Mesenchymal stem cell (in vitro differentiated cells and primary cell): ENCODE measurements around the gene CNOT6.
A peak's percentile ranks its signal among the peaks of the same experiment; 100 is the strongest.

ENCODE experiments used
- DNase-seq: peaks from one replicate; pipeline ENCODE4 v3.0.0-alpha.2; 2013
- H2AFZ ChIP-seq: one replicate; pipeline ENCODE4 v1.6.1; 2013; ENCODE audit warnings: low read depth, mild to moderate bottlenecking, control low read depth, inconsistent platforms, low read length, moderate library complexity
- H2AK5ac ChIP-seq: 2 replicates; pipeline ENCODE4 v1.6.1; 2013; ENCODE audit warnings: low read length, moderate library complexity, mild to moderate bottlenecking, inconsistent platforms; ENCODE audit not compliant: severe bottlenecking
- H2BK120ac ChIP-seq: one replicate; pipeline ENCODE4 v1.6.1; 2013; ENCODE audit warnings: low read depth, mild to moderate bottlenecking, inconsistent platforms, low read length, moderate library complexity
- H2BK12ac ChIP-seq, 2 experiments: one replicate each; pipeline ENCODE4 v1.6.1; 2013; ENCODE audit warnings: inconsistent platforms in 2 of 2, low read length in 2 of 2, mild to moderate bottlenecking in 2 of 2, moderate library complexity in 2 of 2, control low read depth in 1 of 2
- H2BK15ac ChIP-seq: one replicate; pipeline ENCODE4 v1.6.1; 2013; ENCODE audit warnings: mild to moderate bottlenecking, low read depth, inconsistent platforms; ENCODE audit not compliant: poor library complexity, severe bottlenecking
- H2BK5ac ChIP-seq: 2 replicates; pipeline ENCODE4 v1.6.1; 2013; ENCODE audit warnings: low read depth, mild to moderate bottlenecking, low read length, control low read depth, inconsistent platforms; ENCODE audit not compliant: poor library complexity, severe bottlenecking
- H3K14ac ChIP-seq, 2 experiments: one replicate each; pipeline ENCODE4 v1.6.1; 2013; ENCODE audit warnings: inconsistent platforms in 2 of 2, low read length in 2 of 2, control low read depth in 1 of 2, mild to moderate bottlenecking in 1 of 2, moderate library complexity in 1 of 2
- H3K18ac ChIP-seq, 2 experiments: one replicate each; pipeline ENCODE4 v1.6.1; 2013; ENCODE audit warnings: inconsistent platforms in 2 of 2, low read length in 2 of 2, control low read depth in 1 of 2, low read depth in 1 of 2, mild to moderate bottlenecking in 1 of 2
- H3K23ac ChIP-seq, 2 experiments: one replicate each; pipeline ENCODE4 v1.6.1; 2013; ENCODE audit warnings: inconsistent platforms in 2 of 2, low read length in 2 of 2, mild to moderate bottlenecking in 2 of 2, moderate library complexity in 2 of 2, control low read depth in 1 of 2
- H3K27ac ChIP-seq: 2 replicates; pipeline ENCODE4 v1.5.1; 2013; ENCODE audit warnings: mild to moderate bottlenecking, moderate library complexity, low read length, control low read depth, inconsistent platforms; ENCODE audit not compliant: poor library complexity, severe bottlenecking
- H3K27me3 ChIP-seq, 2 experiments: 2 replicates each; pipeline versions ENCODE4 v1.6.1 to v1.7.0; 2013; ENCODE audit warnings: low read length in 2 of 2, mild to moderate bottlenecking in 2 of 2, moderate library complexity in 2 of 2, control low read depth in 1 of 2, inconsistent platforms in 1 of 2; ENCODE audit not compliant: control insufficient read depth in 1 of 2, insufficient read depth in 1 of 2
- H3K36me3 ChIP-seq, 2 experiments: 2 replicates each; pipeline versions ENCODE4 v1.6.1 to v1.7.0; 2013; ENCODE audit warnings: low read length in 2 of 2, control low read depth in 1 of 2, inconsistent platforms in 1 of 2, low read depth in 1 of 2, mild to moderate bottlenecking in 1 of 2; ENCODE audit not compliant: insufficient read depth in 2 of 2, control insufficient read depth in 1 of 2
- H3K4ac ChIP-seq, 2 experiments: one replicate each; pipeline ENCODE4 v1.6.1; 2013; ENCODE audit warnings: inconsistent platforms in 2 of 2, low read length in 2 of 2, mild to moderate bottlenecking in 2 of 2, moderate library complexity in 2 of 2, control low read depth in 1 of 2, low read depth in 1 of 2
- H3K4me1 ChIP-seq: 2 replicates; pipeline ENCODE4 v1.6.1; 2013; ENCODE audit warnings: low read depth, low read length, control low read depth; ENCODE audit not compliant: control insufficient read depth, insufficient read depth
- H3K4me2 ChIP-seq: 2 replicates; pipeline ENCODE4 v1.6.1; 2013; ENCODE audit warnings: low read length, mild to moderate bottlenecking, inconsistent platforms; ENCODE audit not compliant: poor library complexity, severe bottlenecking
- H3K4me3 ChIP-seq, 2 experiments: 2 replicates each; pipeline versions ENCODE4 v1.5.1 to v1.7.0; 2013; ENCODE audit warnings: low read length in 2 of 2, mild to moderate bottlenecking in 2 of 2, control low read depth in 1 of 2, low read depth in 1 of 2; ENCODE audit not compliant: insufficient read depth in 1 of 2
- H3K79me1 ChIP-seq: replicated peaks from 2 replicates; pipeline ENCODE4 v1.6.1; 2013; ENCODE audit warnings: mild to moderate bottlenecking, control low read depth, low read length, inconsistent platforms; ENCODE audit not compliant: poor library complexity, severe bottlenecking
- H3K9ac ChIP-seq: 2 replicates; pipeline ENCODE4 v1.7.0; 2013; ENCODE audit warnings: mild to moderate bottlenecking, low read length, moderate library complexity
- H3K9me3 ChIP-seq: 2 replicates; pipeline ENCODE4 v1.7.0; 2013; ENCODE audit warnings: mild to moderate bottlenecking, low read length; ENCODE audit not compliant: control insufficient read depth
- H4K8ac ChIP-seq: one replicate; pipeline ENCODE4 v1.6.1; 2013; ENCODE audit warnings: inconsistent platforms, mild to moderate bottlenecking, low read length, moderate library complexity
- H4K91ac ChIP-seq: one replicate; pipeline ENCODE4 v1.6.1; 2013; ENCODE audit warnings: mild to moderate bottlenecking, low read length, inconsistent platforms
- WGBS: methylation state at CpG from one replicate; pipeline ENCODE4 v1.1.7; 2013; ENCODE audit warnings: mixed read lengths; 5-methylcytosine and 5-hydroxymethylcytosine counted together

Gene CNOT6

GRCh38 chr5:180487556-180487955 is 6.6 kb upstream of the CNOT6 start:
- H3K14ac ChIP-seq, result no peak overlapping the region
- no peak overlapping the region for H3K23ac ChIP-seq
- H3K27me3 ChIP-seq, result no peaks in the 10 kb centered on the region
- H2BK5ac ChIP-seq, result no peak overlapping the region
- H2AFZ ChIP-seq, result no peak overlapping the region
- H3K4me1 ChIP-seq, result peaks cover 7% of the 10 kb centered on the region
- H3K9ac ChIP-seq, result no peak overlapping the region
- no peak overlapping the region for H3K27ac ChIP-seq
- H4K91ac ChIP-seq, result no peak overlapping the region
- H2BK12ac ChIP-seq, result no peak overlapping the region
- H3K4ac ChIP-seq, result no peak overlapping the region
- H3K18ac ChIP-seq, result no peak overlapping the region
- DNase-seq, result no peak
- no peak overlapping the region for H2BK120ac ChIP-seq
- H4K8ac ChIP-seq, result no peak overlapping the region
- no peaks in the 10 kb centered on the region for H3K9me3 ChIP-seq
- no peak overlapping the region for H3K4me3 ChIP-seq
- H2BK15ac ChIP-seq, result no peak overlapping the region
- H2AK5ac ChIP-seq, result no peak overlapping the region
- H3K4me2 ChIP-seq, result no peak overlapping the region
- H3K79me1 ChIP-seq, result peaks cover 1% of the 10 kb centered on the region
- peaks cover 0 to 3% of the 10 kb centered on the region in 2 experiments for H3K36me3 ChIP-seq
- 93% methylated on average over 5 of the region's 5 CpGs for whole genome bisulfite sequencing

- Histone ChIP-seq H4K8ac (no peak overlapping the region), H3K23ac (no peak overlapping the region), H3K18ac (no peak overlapping the region), H3K4me3 (no peak overlapping the region), H3K36me3 (peaks cover 5 to 6% of the 10 kb centered on the region in 2 experiments), H2BK120ac (no peak overlapping the region), H3K14ac (no peak overlapping the region), H2BK12ac (no peak overlapping the region), H2BK15ac (no peak overlapping the region), H3K79me1 (peaks cover 1% of the 10 kb centered on the region), H3K4me1 (peaks cover 13% of the 10 kb centered on the region), H3K4ac (no peak overlapping the region), H3K27me3 (no peaks in the 10 kb centered on the region), H3K9me3 (no peaks in the 10 kb centered on the region), H3K9ac (no peak overlapping the region), H4K91ac (no peak overlapping the region), H2BK5ac (no peak overlapping the region), H2AFZ (no peak overlapping the region), H2AK5ac (no peak overlapping the region), H3K27ac (no peak overlapping the region), H3K4me2 (no peak overlapping the region)
- no peak for DNase-seq
- 61% methylated on average over 7 of the region's 7 CpGs for WGBS
Measured at GRCh38 chr5:180491496-180491895, 2.7 kb upstream of the CNOT6 start.

GRCh38 chr5:180492226-180492903 is 1.8 kb upstream of the CNOT6 start:
- no peak overlapping the region for H3K27ac ChIP-seq
- H3K9me3 ChIP-seq, result no peaks in the 10 kb centered on the region
- peaks cover 13% of the 10 kb centered on the region for H3K4me1 ChIP-seq
- H2BK12ac ChIP-seq, result no peak overlapping the region
- peak overlapping the region in 1 of 2 experiments; percentile 14 for H3K23ac ChIP-seq
- H3K14ac ChIP-seq, result no peak overlapping the region
- peaks cover 6 to 12% of the 10 kb centered on the region in 2 experiments for H3K36me3 ChIP-seq
- H2AFZ ChIP-seq, result no peak overlapping the region
- H4K91ac ChIP-seq, result no peak overlapping the region
- WGBS, result 95% methylated on average over 11 of the region's 11 CpGs
- H3K4me3 ChIP-seq, result no peak overlapping the region
- H2BK15ac ChIP-seq, result no peak overlapping the region
- no peak overlapping the region for H4K8ac ChIP-seq
- no peak overlapping the region for H3K4ac ChIP-seq
- no peak for DNase-seq
- H2AK5ac ChIP-seq, result no peak overlapping the region
- no peak overlapping the region for H3K18ac ChIP-seq
- no peak overlapping the region for H3K9ac ChIP-seq
- H3K79me1 ChIP-seq, result peaks cover 1% of the 10 kb centered on the region
- H2BK5ac ChIP-seq, result no peak overlapping the region
- no peak overlapping the region for H3K4me2 ChIP-seq
- H3K27me3 ChIP-seq, result no peaks in the 10 kb centered on the region
- no peak overlapping the region for H2BK120ac ChIP-seq

- Histone ChIP-seq H3K14ac (peak overlapping the region; percentile 89 to 99), H2AK5ac (no peak overlapping the region), H3K9ac (peak overlapping the region; percentile 90), H3K4ac (peak overlapping the region; percentile 79 to 98), H2BK5ac (no peak overlapping the region), H3K79me1 (peaks cover 1% of the 10 kb centered on the region), H2AFZ (peak overlapping the region; percentile 94), H3K36me3 (peaks cover 6 to 13% of the 10 kb centered on the region in 2 experiments), H3K23ac (peak overlapping the region; percentile 81 to 98), H3K18ac (peak overlapping the region; percentile 97 to 99), H2BK12ac (peak overlapping the region in 1 of 2 experiments; percentile 57), H3K27me3 (no peaks in the 10 kb centered on the region), H4K8ac (peak overlapping the region; percentile 98), H4K91ac (peak overlapping the region; percentile 95), H3K4me3 (peak overlapping the region; percentile 83 to 100), H2BK120ac (peak overlapping the region; percentile 91), H3K27ac (peak overlapping the region; percentile 51), H2BK15ac (peak overlapping the region; percentile 97), H3K4me2 (peak overlapping the region; percentile 86), H3K9me3 (no peaks in the 10 kb centered on the region), H3K4me1 (peaks cover 13% of the 10 kb centered on the region)
- peak; percentile 48 for DNase-seq
- under 1% methylated on average over 52 of the region's 92 CpGs for WGBS
Measured at GRCh38 chr5:180494510-180495181, 467 bp downstream of the CNOT6 start.
